C4-2B (cell line): ENCODE data around the gene LRRC70.

ENCODE experiments used
- ZFX ChIP-seq: fragments of 450-650 bp; IDR thresholded peaks from 2 replicates; pipeline ENCODE4 v1.6.1; 2017
- TF ChIP-seq, protein P1 (sequence below): fragments of 450-650 bp; conservative IDR thresholded peaks from 2 replicates; pipeline ENCODE4 v1.5.1; 2017; ENCODE audit warnings: mild to moderate bottlenecking

- TF ChIP-seq, protein P1, sequence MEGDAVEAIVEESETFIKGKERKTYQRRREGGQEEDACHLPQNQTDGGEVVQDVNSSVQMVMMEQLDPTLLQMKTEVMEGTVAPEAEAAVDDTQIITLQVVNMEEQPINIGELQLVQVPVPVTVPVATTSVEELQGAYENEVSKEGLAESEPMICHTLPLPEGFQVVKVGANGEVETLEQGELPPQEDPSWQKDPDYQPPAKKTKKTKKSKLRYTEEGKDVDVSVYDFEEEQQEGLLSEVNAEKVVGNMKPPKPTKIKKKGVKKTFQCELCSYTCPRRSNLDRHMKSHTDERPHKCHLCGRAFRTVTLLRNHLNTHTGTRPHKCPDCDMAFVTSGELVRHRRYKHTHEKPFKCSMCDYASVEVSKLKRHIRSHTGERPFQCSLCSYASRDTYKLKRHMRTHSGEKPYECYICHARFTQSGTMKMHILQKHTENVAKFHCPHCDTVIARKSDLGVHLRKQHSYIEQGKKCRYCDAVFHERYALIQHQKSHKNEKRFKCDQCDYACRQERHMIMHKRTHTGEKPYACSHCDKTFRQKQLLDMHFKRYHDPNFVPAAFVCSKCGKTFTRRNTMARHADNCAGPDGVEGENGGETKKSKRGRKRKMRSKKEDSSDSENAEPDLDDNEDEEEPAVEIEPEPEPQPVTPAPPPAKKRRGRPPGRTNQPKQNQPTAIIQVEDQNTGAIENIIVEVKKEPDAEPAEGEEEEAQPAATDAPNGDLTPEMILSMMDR: no peak
- TF ChIP-seq ZFX: no peak
These were observed 42.4 kb upstream of the LRRC70 start for GRCh38 chr5:62536232-62536631.
